Fibroblast of pulmonary artery (primary cell): Measurements from ENCODE around the gene ZBTB33.

ENCODE experiments used
- DNase-seq: peaks from one replicate; pipeline ENCODE4 v3.0.0-alpha.2; 2010; ENCODE audit warnings: low read depth
- H3K4me3 ChIP-seq: replicated peaks from 2 replicates; pipeline ENCODE4 v1.5.1; 2011; ENCODE audit warnings: low read depth, mild to moderate bottlenecking, control low read depth, low read length, moderate library complexity
- TF ChIP-seq, protein P1 (sequence below): IDR thresholded peaks from 2 replicates; pipeline ENCODE4 v1.5.1; 2011; ENCODE audit warnings: mild to moderate bottlenecking, control low read depth, low read length, inconsistent platforms; ENCODE audit errors: missing control alignments

Gene ZBTB33

GRCh38 chrX:120223374-120223773 lies 27.2 kb upstream of the ZBTB33 start:
- no peak overlapping the region for H3K4me3 ChIP-seq
- TF ChIP-seq, protein P1, sequence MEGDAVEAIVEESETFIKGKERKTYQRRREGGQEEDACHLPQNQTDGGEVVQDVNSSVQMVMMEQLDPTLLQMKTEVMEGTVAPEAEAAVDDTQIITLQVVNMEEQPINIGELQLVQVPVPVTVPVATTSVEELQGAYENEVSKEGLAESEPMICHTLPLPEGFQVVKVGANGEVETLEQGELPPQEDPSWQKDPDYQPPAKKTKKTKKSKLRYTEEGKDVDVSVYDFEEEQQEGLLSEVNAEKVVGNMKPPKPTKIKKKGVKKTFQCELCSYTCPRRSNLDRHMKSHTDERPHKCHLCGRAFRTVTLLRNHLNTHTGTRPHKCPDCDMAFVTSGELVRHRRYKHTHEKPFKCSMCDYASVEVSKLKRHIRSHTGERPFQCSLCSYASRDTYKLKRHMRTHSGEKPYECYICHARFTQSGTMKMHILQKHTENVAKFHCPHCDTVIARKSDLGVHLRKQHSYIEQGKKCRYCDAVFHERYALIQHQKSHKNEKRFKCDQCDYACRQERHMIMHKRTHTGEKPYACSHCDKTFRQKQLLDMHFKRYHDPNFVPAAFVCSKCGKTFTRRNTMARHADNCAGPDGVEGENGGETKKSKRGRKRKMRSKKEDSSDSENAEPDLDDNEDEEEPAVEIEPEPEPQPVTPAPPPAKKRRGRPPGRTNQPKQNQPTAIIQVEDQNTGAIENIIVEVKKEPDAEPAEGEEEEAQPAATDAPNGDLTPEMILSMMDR, result no peak
- DNase-seq, result no peak

GRCh38 chrX:120224388-120224787 lies 26.2 kb upstream of the ZBTB33 start:
- TF ChIP-seq, protein P1, result no peak
- no peak overlapping the region for H3K4me3 ChIP-seq
- no peak for DNase-seq

- TF ChIP-seq, protein P1, result no peak
- no peak overlapping the region for H3K4me3 ChIP-seq
- DNase-seq, result no peak
These were observed 22.3 kb upstream of the ZBTB33 start for GRCh38 chrX:120228187-120228908.

DNA sequence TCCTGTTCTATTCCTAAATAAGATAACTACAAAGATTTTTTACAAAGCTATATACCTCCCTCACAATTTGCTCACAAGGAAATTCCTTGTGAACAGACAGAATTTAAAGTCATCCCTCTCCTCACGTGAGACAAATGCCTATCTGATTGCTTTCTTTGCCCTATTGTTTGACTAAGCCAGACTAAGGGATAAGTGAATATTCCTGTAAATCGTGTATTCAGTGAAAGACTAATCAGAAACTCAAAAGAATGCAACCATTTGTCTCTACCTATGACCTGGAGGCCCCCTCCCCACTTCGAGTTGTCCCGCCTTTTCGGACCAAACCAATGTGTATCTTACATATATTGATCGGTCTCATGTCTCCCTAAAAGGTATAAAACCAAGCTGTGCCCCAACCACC lies 15.3 kb upstream of the ZBTB33 start:
- TF ChIP-seq, protein P1, result no peak
- no peak for DNase-seq
- no peak overlapping the region for H3K4me3 ChIP-seq

GRCh38 chrX:120236687-120237479 lies 13.7 kb upstream of the ZBTB33 start:
- H3K4me3 ChIP-seq, result no peak overlapping the region
- no peak for DNase-seq
- TF ChIP-seq, protein P1, result no peak

DNA sequence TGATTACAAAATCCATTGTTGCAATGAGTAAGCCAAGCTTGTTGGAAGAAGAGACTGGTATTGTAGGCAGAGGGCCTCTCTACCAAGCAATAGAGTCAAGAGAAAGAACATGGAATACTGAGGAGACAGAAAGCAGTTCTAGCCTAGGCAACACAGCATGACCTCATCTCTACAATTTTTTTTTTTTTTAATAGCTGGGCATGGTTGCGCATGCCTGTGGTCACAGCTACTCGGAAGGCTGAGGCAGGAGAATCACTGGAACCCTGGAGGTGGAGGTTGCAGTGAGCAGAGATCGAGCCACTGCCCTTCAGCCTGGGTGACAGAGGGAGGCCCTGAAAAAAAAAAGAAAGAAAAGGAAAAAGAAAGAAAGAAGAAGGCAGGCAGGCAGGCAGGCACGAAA lies 11.7 kb upstream of the ZBTB33 start:
- DNase-seq, result no peak
- TF ChIP-seq, protein P1, result no peak
- H3K4me3 ChIP-seq, result no peak overlapping the region
